Neural progenitor cell (in vitro differentiated cells): ENCODE data around the gene PPM1A. TPM values are rescaled to one million over a fixed set of nuclear protein-coding genes. Genes with fewer than 3 reads are reported as not detected.

ENCODE experiments used
- DNase-seq: peaks from one replicate; pipeline ENCODE4 v3.0.0-alpha.2; 2016; ENCODE audit warnings: low spot score
- H2AFZ ChIP-seq: fragments of 200-600 bp; sonication (generic); replicated peaks from 2 replicates; pipeline ENCODE4 v1.6.1; 2016; ENCODE audit warnings: antibody characterized with exemption
- H3F3A ChIP-seq: fragments of 200-600 bp; sonication (generic); 2 replicates; pipeline ENCODE4 v1.6.1; 2016; ENCODE audit warnings: antibody characterized with exemption, low read depth
- H3K27ac ChIP-seq: fragments of 200-600 bp; sonication (generic); 2 replicates; pipeline ENCODE4 v1.5.1; 2016; ENCODE audit warnings: mild to moderate bottlenecking
- H3K27me3 ChIP-seq: fragments of 200-600 bp; sonication (generic); 2 replicates; pipeline ENCODE4 v1.6.1; 2016; ENCODE audit warnings: mild to moderate bottlenecking, moderate library complexity
- H3K36me3 ChIP-seq: fragments of 200-600 bp; sonication (generic); 2 replicates; pipeline ENCODE4 v1.5.1; 2016
- H3K4me1 ChIP-seq: fragments of 200-600 bp; sonication (generic); 2 replicates; pipeline ENCODE4 v1.6.1; 2016; ENCODE audit warnings: mixed run types
- H3K4me2 ChIP-seq: fragments of 200-600 bp; sonication (generic); 2 replicates; pipeline ENCODE4 v1.6.1; 2016
- H3K4me3 ChIP-seq: fragments of 200-600 bp; sonication (generic); 2 replicates; pipeline ENCODE4 v1.5.1; 2016
- H3K79me2 ChIP-seq: fragments of 200-600 bp; sonication (generic); 2 replicates; pipeline ENCODE4 v1.6.1; 2016; ENCODE audit warnings: low read depth
- H3K9ac ChIP-seq: fragments of 200-600 bp; sonication (generic); 2 replicates; pipeline ENCODE4 v1.6.1; 2016
- H3K9me3 ChIP-seq: fragments of 200-600 bp; sonication (generic); 2 replicates; pipeline ENCODE4 v1.5.1; 2016; ENCODE audit warnings: low read depth
- H4K20me1 ChIP-seq: fragments of 200-600 bp; sonication (generic); 2 replicates; pipeline ENCODE4 v1.6.1; 2016; ENCODE audit warnings: low read depth
- H3K27ac Mint-ChIP-seq: 3 replicates; pipeline ENCODE4 v1.8.0; 2021; ENCODE audit warnings: mixed read lengths
- H3K27me3 Mint-ChIP-seq: 2 replicates; pipeline ENCODE4 v1.8.0; 2022; ENCODE audit warnings: low read depth, mild to moderate bottlenecking, inconsistent platforms, moderate library complexity, mixed read lengths; ENCODE audit not compliant: insufficient read depth
- H3K36me3 Mint-ChIP-seq: 3 replicates; pipeline ENCODE4 v1.8.0; 2021; ENCODE audit warnings: mixed read lengths
- H3K4me1 Mint-ChIP-seq: 3 replicates; pipeline ENCODE4 v1.8.0; 2021; ENCODE audit warnings: mixed read lengths
- H3K4me3 Mint-ChIP-seq: 3 replicates; pipeline ENCODE4 v1.8.0; 2021; ENCODE audit warnings: mild to moderate bottlenecking, moderate library complexity, mixed read lengths
- H3K9me3 Mint-ChIP-seq: 3 replicates; pipeline ENCODE4 v1.8.0; 2020; ENCODE audit warnings: mixed read lengths
- CTCF ChIP-seq: fragments of 200-600 bp; sonication (generic); IDR thresholded peaks from 2 replicates; pipeline ENCODE4 v1.5.1; 2017; ENCODE audit warnings: antibody characterized with exemption, mild to moderate bottlenecking
- EZH2 ChIP-seq: fragments of 200-600 bp; sonication (generic); IDR thresholded peaks from 2 replicates; pipeline ENCODE4 v1.6.1; 2017; ENCODE audit warnings: antibody characterized with exemption, mild to moderate bottlenecking, moderate library complexity
- EZH2phosphoT487 ChIP-seq: fragments of 200-600 bp; sonication (generic); IDR thresholded peaks from 2 replicates; pipeline ENCODE4 v1.6.1; 2017; ENCODE audit warnings: antibody characterized with exemption
- total RNA-seq: library from RNA; depleted of rRNA; stranded (reverse); fragments of >200 nt; gene quantifications from 2 replicates; pipeline ENCODE4 v1.2.3, GENCODE V29; 2015; ENCODE audit warnings: low replicate concordance

PPM1A gene
- total RNA-seq, 1 donor from 2014 or later = 55.0 TPM

DNA sequence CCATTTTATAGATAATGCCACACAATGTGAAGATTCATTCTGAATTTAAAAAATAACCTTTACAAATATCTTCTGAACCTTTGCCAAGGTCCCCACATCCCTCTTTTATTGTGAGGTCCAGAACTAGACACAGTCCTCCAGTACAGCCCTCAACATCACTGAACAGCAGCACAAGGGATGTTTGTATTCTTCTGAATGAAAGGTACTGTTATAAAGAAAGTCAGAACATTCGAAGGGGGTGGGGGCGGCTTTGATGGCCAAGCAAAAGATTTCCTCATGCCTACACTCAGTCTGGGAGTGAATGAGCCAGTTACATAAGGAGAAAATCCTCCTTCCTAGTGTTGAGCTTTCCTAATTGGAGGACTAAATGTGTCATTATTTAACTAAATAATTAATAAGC, 77.3 kb downstream of the PPM1A start:
- no peak overlapping the region for H3K4me3 ChIP-seq
- H3K9me3 ChIP-seq = no peaks in the 10 kb centered on the region
- Mint-ChIP-seq H3K27ac (no peak overlapping the region), H3K4me3 (no peak overlapping the region), H3K4me1 (peaks cover 26% of the 10 kb centered on the region), H3K36me3 (no peaks in the 10 kb centered on the region), H3K9me3 (no peaks in the 10 kb centered on the region), H3K27me3 (peaks cover 12% of the 10 kb centered on the region)
- H3K4me1 ChIP-seq = peaks cover 20% of the 10 kb centered on the region
- DNase-seq = no peak
- no peak for TF ChIP-seq EZH2phosphoT487
- no peaks in the 10 kb centered on the region for H3K79me2 ChIP-seq
- H3K27me3 ChIP-seq = peaks cover 26% of the 10 kb centered on the region
- H3K9ac ChIP-seq = no peak overlapping the region
- no peak overlapping the region for H2AFZ ChIP-seq
- H3K4me2 ChIP-seq = no peak overlapping the region
- H3K27ac ChIP-seq = no peak overlapping the region
- no peaks in the 10 kb centered on the region for H3K36me3 ChIP-seq
- H3F3A ChIP-seq = peaks cover 20% of the 10 kb centered on the region
- H4K20me1 ChIP-seq = no peaks in the 10 kb centered on the region

DNA sequence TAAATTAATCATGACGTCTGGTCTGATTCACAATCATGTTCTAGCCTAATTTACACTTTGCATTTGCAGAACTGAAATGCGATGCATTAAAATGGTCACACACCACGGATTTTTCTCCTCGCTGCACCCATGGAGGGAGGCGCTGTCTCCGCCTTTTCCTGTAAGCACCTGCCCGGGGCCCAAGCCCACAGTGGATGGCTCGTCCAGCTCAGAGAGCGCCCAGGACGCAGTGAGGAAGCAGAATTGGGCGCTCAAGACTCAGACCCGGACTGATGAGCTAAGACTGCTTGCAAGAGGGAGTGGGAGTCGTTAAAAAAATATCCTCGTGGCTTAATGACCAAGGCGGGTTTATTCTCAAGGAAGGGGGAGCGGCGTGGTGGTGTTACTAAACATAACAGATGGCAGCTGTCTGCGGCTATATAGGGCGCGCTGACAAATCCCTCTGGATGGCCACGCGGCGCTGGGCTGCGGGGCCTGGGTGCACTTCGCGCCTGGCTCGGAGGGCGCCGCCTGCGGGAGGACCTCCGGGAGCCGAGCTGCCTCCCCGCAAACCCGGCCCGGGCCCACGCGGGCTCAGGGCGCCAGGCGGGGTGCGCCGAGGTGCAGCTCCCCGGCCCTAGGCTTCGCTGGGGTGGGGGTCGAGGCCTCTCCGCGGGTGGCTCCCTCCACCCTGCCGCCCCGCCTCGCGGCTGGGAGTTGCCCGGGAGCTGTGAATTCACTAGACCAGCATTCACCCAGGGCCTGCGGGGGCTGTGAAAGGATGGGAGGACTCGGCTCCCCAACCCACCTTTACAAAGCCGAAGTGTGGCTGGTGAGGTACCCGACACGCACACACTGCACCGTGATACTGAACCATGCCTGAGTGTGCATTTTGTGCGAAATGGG, 78.7 kb downstream of the PPM1A start:
- Histone ChIP-seq H3K4me3 (peak overlapping the region; percentile 39), H3F3A (peaks cover 22% of the 10 kb centered on the region), H3K9me3 (no peaks in the 10 kb centered on the region), H3K9ac (no peak overlapping the region), H3K79me2 (no peaks in the 10 kb centered on the region), H3K27me3 (peaks cover 26% of the 10 kb centered on the region), H3K36me3 (no peaks in the 10 kb centered on the region), H3K4me1 (peaks cover 22% of the 10 kb centered on the region), H3K4me2 (peak overlapping the region; percentile 74), H3K27ac (no peak overlapping the region), H2AFZ (peak overlapping the region; percentile 76), H4K20me1 (no peaks in the 10 kb centered on the region)
- H3K4me3 Mint-ChIP-seq = peak overlapping the region; percentile 75
- TF ChIP-seq EZH2phosphoT487 = no peak
- peak; percentile 23 for TF ChIP-seq EZH2
- TF ChIP-seq CTCF = peak; percentile 23
- peak; percentile 43 for DNase-seq
- H3K4me1 Mint-ChIP-seq = peaks cover 34% of the 10 kb centered on the region
- H3K9me3 Mint-ChIP-seq = no peaks in the 10 kb centered on the region
- H3K27ac Mint-ChIP-seq = no peak overlapping the region
- H3K27me3 Mint-ChIP-seq = peaks cover 20% of the 10 kb centered on the region
- no peaks in the 10 kb centered on the region for H3K36me3 Mint-ChIP-seq

- Histone ChIP-seq H3K4me3 (no peak overlapping the region), H3K27me3 (peaks cover 26% of the 10 kb centered on the region), H3K9me3 (no peaks in the 10 kb centered on the region), H2AFZ (no peak overlapping the region), H3K4me2 (no peak overlapping the region), H3K36me3 (no peaks in the 10 kb centered on the region), H3K9ac (no peak overlapping the region), H4K20me1 (no peaks in the 10 kb centered on the region), H3F3A (peaks cover 22% of the 10 kb centered on the region), H3K79me2 (no peaks in the 10 kb centered on the region), H3K27ac (no peak overlapping the region), H3K4me1 (peaks cover 22% of the 10 kb centered on the region)
- no peak overlapping the region for H3K27ac Mint-ChIP-seq
- no peaks in the 10 kb centered on the region for H3K36me3 Mint-ChIP-seq
- H3K4me3 Mint-ChIP-seq = no peak overlapping the region
- H3K9me3 Mint-ChIP-seq = no peaks in the 10 kb centered on the region
- H3K4me1 Mint-ChIP-seq = peaks cover 32% of the 10 kb centered on the region
- DNase-seq = peak; percentile 58
- H3K27me3 Mint-ChIP-seq = peaks cover 20% of the 10 kb centered on the region
- TF ChIP-seq EZH2 (no peak), EZH2phosphoT487 (no peak), CTCF (peak; percentile 52)
These were observed 79.6 kb downstream of the PPM1A start for GRCh38 chr14:60328583-60328982.

- H2AFZ ChIP-seq = no peak overlapping the region
- H3K4me1 ChIP-seq = peaks cover 22% of the 10 kb centered on the region
- no peak overlapping the region for H3K4me3 ChIP-seq
- no peaks in the 10 kb centered on the region for H4K20me1 ChIP-seq
- no peak overlapping the region for H3K4me3 Mint-ChIP-seq
- TF ChIP-seq CTCF = no peak
- TF ChIP-seq EZH2 = no peak
- no peak for TF ChIP-seq EZH2phosphoT487
- H3K9me3 ChIP-seq = no peaks in the 10 kb centered on the region
- H3K79me2 ChIP-seq = no peaks in the 10 kb centered on the region
- H3F3A ChIP-seq = peaks cover 22% of the 10 kb centered on the region
- H3K4me2 ChIP-seq = no peak overlapping the region
- no peaks in the 10 kb centered on the region for H3K36me3 Mint-ChIP-seq
- no peak overlapping the region for H3K27ac Mint-ChIP-seq
- H3K36me3 ChIP-seq = no peaks in the 10 kb centered on the region
- H3K9ac ChIP-seq = no peak overlapping the region
- H3K27me3 ChIP-seq = peaks cover 26% of the 10 kb centered on the region
- no peaks in the 10 kb centered on the region for H3K9me3 Mint-ChIP-seq
- no peak overlapping the region for H3K27ac ChIP-seq
- peaks cover 28% of the 10 kb centered on the region for H3K4me1 Mint-ChIP-seq
- DNase-seq = no peak
- H3K27me3 Mint-ChIP-seq = peaks cover 20% of the 10 kb centered on the region
These were observed 80.3 kb downstream of the PPM1A start for GRCh38 chr14:60329274-60329673.
